HCEC 1CT (cell line): Measurements from ENCODE around the gene KIAA1328.
"Not testable (repeated sequence)": the region's sequence is repeated elsewhere in the genome, so short reads cannot be mapped to it uniquely, and the experiment has no call there.

Experiments used
- DNase-seq: peaks from one replicate; pipeline ENCODE4 v3.0.0-alpha.2; 2017

Gene KIAA1328

GRCh38 chr18:36889321-36889720, 60.4 kb downstream of the KIAA1328 start:
- DNase-seq = no peak

GRCh38 chr18:36889742-36890141, 60.8 kb downstream of the KIAA1328 start:
- no peak for DNase-seq

- DNase-seq = no peak
These were observed 61.7 kb downstream of the KIAA1328 start for GRCh38 chr18:36890598-36890997.

GRCh38 chr18:36893227-36893626, 64.3 kb downstream of the KIAA1328 start:
- DNase-seq = no peak

GRCh38 chr18:36895606-36896005, 66.7 kb downstream of the KIAA1328 start:
- DNase-seq = no peak

GRCh38 chr18:36897253-36897652, 68.3 kb downstream of the KIAA1328 start:
- no peak for DNase-seq

- peak; percentile 28 for DNase-seq
These were observed 70.4 kb downstream of the KIAA1328 start for GRCh38 chr18:36899289-36899688.

GRCh38 chr18:36900466-36900865, 71.5 kb downstream of the KIAA1328 start:
- no peak for DNase-seq

- peak; percentile 32 for DNase-seq
These were observed 72.4 kb downstream of the KIAA1328 start for GRCh38 chr18:36901277-36901701.

- no peak for DNase-seq
These were observed 74.4 kb downstream of the KIAA1328 start for GRCh38 chr18:36903215-36903928.

GRCh38 chr18:36905571-36905970, 76.6 kb downstream of the KIAA1328 start:
- DNase-seq = no peak

GRCh38 chr18:36909282-36909681, 80.4 kb downstream of the KIAA1328 start:
- not testable (repeated sequence) for DNase-seq

GRCh38 chr18:36912887-36913286, 84.0 kb downstream of the KIAA1328 start:
- no peak for DNase-seq

GRCh38 chr18:36917907-36918306, 89.0 kb downstream of the KIAA1328 start:
- DNase-seq = no peak

- DNase-seq = no peak
These were observed 100.7 kb downstream of the KIAA1328 start for GRCh38 chr18:36929601-36930000.

- no peak for DNase-seq
These were observed 102.2 kb downstream of the KIAA1328 start for GRCh38 chr18:36931106-36931505.

- no peak for DNase-seq
These were observed 104.6 kb downstream of the KIAA1328 start for GRCh38 chr18:36933552-36933951.

- peak; percentile 78 for DNase-seq
These were observed 106.0 kb downstream of the KIAA1328 start for GRCh38 chr18:36934884-36935283.

GRCh38 chr18:36942264-36942663, 113.3 kb downstream of the KIAA1328 start:
- peak; percentile 32 for DNase-seq

- no peak for DNase-seq
These were observed 119.0 kb downstream of the KIAA1328 start for GRCh38 chr18:36947820-36948348.

- DNase-seq = no peak
These were observed 121.4 kb downstream of the KIAA1328 start for GRCh38 chr18:36950282-36950681.

- no peak for DNase-seq
These were observed 122.0 kb downstream of the KIAA1328 start for GRCh38 chr18:36950960-36951359.

- DNase-seq = no peak
These were observed 124.1 kb downstream of the KIAA1328 start for GRCh38 chr18:36953047-36953446.

GRCh38 chr18:36960038-36960437, 131.1 kb downstream of the KIAA1328 start:
- no peak for DNase-seq

- no peak for DNase-seq
These were observed 134.5 kb downstream of the KIAA1328 start for GRCh38 chr18:36963464-36963863.
